Measurements from ENCODE around the gene ZNF784.

The ZNF784 gene

DNA sequence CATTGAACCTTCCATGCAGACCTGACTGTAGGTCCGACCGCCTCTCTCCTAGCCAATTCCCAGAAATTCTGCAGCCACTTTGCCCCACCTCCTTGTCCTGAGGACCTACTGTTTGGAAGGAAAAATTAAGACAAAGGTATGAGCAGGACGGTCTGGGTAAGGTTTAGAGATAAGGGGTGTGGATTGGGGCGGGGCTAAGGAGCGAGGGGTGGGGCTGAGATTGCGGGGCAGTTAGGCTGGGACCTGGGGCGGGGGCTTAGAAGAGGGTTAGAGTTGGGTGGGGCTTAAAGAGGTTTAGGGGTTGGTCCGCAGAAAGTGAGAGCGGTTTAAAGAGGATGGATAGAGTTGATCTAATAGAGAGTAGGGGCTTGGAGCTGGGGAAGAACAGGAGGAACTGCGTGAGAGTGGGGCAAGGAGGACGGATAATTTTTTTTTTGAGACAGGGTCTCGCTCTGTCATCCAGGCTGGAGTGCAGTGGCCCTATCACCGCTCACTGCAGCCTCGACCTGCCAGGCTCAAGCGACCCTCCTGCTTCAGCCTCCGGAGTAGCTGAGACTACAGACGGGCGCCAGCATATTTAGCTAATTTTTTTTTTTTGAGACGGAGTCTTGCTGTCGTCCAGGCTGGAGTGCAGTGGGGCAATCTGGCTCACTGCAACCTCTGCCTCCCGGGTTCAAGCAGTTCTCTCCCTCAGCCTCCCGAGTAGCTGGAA lies 20.6 kb downstream of the ZNF784 start:
- in situ Hi-C loops (cut with MboI; ENCODE audit: low sequenced_read_pairs): no loop called here

DNA sequence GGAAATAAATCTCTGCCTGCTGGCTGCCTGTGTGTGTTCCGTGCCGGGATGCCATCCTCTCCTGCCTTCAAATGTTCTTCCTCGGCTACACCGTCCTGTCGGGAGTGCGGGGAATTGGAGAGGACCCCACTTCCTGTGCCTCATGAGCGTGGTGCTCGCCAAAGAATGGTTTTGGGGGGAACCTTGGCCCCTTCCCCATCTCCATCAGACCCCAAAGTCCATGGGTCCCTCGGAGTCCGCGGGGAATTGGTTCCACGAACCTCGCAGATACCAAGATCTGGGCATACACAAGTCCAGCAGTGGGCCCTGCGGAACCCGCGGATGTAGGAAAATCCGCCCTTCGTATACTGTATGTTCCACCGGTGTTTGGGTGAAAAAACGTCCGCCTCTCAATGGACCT lies 21.3 kb downstream of the ZNF784 start:
- in situ Hi-C loops (cut with MboI; ENCODE audit: low sequenced_read_pairs): no loop called here

DNA sequence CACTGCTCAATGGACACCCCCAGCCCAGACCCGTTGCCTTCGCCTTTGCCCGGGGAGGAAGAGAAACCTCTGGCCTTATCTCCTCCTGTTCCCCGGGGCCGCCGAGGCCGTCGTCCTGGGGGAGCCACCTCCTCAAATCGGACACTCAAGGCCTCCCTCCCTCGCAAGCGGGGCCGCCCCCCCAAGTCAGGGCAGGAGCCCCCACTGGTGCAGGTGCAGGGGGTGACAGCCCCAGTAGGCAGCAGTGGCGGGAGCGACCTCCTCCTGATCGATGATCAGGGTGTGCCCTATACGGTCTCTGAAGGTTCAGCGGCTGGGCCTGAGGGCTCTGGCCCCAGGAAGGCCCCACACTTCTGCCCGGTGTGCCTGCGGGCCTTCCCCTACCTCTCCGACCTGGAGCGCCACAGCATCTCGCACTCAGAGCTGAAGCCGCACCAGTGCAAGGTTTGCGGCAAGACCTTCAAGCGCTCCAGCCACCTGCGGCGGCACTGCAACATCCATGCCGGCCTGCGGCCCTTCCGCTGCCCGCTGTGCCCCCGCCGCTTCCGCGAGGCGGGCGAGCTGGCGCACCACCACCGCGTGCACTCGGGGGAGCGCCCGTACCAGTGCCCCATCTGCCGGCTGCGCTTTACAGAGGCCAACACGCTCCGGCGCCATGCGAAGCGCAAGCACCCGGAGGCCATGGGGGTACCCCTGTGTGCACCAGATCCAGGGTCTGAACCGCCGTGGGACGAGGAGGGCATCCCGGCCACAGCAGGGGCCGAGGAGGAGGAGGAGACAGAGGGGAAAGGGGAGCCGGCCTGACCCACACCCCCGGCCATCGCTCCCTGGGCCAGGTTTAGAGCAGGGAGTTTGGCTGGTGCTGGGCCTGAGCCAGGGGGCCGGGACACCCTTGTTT lies 22.0 kb downstream of the ZNF784 start:
- in situ Hi-C loops (cut with MboI; ENCODE audit: low sequenced_read_pairs): no loop called here

DNA sequence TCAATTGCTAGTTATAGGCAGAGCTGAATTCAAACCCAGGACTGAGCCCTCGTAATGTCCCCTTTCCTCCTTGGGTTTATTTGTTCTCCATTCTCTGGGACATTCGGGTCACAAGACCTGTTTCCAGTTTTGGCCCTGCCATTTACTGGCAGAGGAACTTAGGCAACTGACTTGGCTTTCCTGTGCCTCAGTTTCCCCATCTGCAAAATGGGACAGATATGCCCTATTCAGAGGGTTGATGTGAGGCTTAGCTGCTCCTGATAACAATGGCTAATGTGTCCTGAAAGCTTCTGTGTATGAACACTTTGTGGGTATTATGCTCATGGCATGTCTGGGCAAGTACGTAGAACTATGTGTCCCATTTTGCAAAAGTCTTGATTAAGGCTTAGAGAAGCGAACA lies 23.3 kb downstream of the ZNF784 start:
- in situ Hi-C loops (cut with MboI; ENCODE audit: low sequenced_read_pairs): no loop called here

DNA sequence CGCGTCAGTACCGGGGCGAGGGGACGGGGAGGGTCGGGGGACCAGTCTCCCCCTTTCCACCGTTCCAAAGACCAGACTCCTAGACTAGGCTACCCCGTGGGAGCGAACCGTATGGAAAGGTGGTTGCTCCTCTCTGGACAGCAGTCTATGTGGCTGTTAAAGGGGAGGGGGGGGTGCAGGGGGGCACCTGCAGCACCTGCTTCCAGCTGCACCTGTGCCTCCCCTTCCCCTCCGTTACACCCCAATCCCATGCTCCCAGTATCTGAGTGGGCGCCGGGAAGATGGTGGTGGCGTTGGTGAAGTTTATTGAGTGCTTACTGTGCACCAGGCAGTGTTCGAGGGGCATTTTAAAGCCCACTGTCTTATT lies 23.7 kb downstream of the ZNF784 start:
- in situ Hi-C loops (cut with MboI; ENCODE audit: low sequenced_read_pairs): no loop called here

DNA sequence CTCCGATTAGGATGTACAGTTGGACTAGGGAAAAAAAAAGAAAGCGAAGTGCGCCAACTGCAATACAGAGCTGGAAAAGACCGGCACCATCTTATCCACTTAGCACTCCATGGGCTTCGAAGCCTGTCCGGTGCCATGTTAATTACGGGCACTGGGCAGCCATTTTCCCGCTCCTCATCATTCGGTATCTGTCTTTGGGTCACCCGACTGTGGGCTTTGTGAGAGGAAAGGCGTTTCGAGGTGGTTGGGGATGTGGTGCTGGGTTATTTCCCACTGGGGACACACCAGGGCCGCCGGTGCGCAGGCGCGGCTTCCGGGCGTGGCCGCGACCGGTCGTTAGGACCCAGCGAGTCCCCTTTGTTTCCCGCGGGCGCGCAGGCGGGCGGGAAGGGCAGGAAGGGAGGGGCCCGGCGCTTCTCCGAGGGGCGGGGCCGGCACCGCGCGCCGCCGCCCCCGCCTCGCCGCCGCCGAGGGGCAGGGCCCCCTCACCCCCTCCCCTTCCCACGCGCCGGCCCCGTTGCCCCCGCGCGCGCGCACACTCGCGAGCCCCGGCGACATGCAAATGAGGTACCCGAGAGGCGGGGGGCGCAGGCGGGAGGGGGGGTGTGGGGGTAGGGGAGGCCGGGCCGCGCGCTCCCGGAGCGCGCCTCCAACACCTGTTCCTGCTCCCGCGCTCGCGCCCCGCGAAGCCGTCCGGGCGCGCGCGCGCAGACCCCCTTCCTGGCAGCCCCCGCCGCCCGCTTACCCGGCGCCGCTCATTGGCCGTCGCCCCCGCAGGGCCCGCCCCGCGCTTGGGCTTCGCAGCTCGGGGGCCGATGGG lies 24.3 kb downstream of the ZNF784 start, which contains the start of gene ZNF524:
Gene ZNF524, plus strand, starts transcription at position 447 of the 820 bp plus-strand sequence. CDS start 1,825 bp downstream, outside the sequence.
- in situ Hi-C loops (cut with MboI; ENCODE audit: low sequenced_read_pairs): no loop called here

DNA sequence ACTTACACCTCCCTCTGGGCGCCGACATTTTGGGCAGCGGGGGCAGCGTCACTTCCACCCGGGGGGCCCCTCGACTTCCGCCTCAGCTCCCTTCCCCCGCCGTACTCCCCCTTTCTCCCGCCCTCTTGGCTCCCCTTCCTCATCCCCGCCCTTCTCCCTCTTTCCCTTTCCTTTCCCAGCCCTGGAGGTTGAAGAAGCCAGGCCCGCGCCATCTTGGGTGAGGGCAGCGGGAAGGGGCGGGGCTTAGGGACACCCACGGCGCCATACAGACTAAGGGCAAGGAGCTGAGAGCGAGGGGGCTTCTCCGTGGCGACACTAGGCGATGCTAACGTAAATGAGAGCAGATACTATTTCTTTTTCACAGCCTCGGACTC lies 24.9 kb downstream of the ZNF784 start, which contains the start of gene FIZ1:
Gene FIZ1, minus strand, starts transcription at position 50 of the 374 bp plus-strand sequence. CDS start 1,652 bp downstream, outside the sequence.
- in situ Hi-C loops (cut with MboI; ENCODE audit: low sequenced_read_pairs): no loop called here

DNA sequence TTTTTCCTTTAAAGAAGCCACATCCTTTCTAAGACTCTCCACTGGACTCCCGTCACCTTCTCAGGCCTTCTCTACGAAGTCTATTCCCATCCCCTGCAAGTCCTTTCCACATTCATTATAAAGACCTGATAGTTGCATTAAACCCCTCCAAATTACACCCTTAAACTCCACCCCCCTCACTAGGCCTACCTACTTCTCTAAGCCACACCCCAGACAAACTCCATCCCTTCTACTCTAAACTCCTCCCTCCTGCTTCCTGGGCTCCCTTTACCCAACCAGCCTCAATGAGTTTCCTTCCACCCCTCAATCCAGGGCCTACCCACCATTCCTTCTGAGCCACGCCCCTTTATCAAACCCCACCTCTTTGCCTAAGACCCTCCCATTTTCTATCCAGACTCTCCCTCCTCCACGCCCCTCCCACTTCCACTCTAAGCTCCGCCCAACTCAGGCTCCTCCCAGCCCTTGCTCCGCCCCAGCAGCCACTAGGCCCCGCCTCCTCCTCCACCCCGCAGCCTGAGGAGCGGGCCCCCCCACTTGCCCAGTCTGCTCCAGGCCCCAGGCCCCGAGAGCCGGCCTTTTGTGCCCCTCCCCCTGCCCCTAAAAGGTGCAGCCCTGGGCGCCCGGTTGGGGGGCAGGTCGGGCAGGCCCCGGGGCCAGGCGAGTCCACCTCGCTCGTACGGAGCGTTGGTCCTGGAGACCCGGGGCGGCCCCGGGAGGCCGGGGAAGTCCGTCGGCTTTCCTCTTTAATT lies 25.5 kb downstream of the ZNF784 start:
- in situ Hi-C loops (cut with MboI; ENCODE audit: low sequenced_read_pairs): no loop called here

DNA sequence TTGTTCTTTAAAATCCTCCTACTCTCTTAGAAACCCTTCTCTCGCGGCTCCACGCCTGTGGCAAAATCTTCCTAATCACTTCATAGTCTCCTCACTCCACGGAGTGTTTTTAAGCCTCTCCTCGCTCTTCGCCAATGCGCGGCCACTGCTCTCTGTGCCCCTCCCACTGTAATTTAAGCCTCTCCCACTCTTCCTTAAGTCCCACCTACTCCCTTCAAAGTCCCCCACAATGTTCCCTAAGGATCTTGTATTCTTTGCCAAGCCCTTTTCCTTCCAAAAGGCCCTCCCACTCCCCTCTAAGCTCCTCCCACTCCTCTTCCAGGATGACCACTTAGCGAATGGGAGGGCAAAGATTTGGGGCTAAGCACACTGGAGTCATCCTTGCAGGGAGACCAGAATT lies 26.3 kb downstream of the ZNF784 start:
- in situ Hi-C loops (cut with MboI; ENCODE audit: low sequenced_read_pairs): no loop called here

DNA sequence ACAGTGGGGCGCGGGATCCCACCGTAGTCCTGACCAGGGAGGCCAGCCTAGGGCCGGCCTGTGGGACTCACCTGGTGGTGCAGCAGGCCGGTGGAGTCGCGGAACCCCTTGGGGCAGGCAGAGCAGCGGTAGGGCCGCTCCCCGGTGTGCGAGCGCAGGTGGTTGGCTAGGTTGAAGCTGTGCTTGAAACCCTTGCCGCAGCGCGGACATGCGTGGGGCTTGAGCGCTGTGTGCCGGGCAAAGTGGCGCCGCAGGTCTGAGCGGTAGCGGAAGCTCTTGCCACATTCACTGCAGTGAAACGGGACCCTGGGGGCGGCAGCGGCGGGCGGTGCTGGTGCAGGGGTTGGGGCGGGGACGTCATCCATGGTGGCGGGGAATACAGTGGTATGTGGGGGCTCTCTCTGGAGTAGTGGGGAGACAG lies 26.9 kb downstream of the ZNF784 start:
- in situ Hi-C loops (cut with MboI; ENCODE audit: low sequenced_read_pairs): no loop called here

DNA sequence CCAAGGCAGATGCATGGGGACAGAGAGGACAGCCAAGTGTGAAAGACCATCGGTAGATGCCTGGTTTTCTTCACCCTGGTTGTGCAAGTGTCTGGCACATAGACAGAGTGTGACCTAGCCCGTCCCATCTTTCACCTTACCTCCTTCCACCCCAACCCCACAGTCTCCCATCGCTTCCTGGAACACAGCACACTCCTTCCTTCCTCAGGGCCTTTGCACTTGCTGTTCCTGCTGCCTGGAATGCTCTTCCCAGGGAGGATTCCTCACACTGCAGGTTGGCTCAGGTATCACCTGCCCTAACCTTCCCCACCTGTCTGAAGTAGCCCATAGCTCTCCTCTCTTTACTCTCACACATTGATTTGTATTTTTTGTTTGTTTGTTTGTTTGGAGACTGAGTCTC lies 28.1 kb downstream of the ZNF784 start:
- in situ Hi-C loops (cut with MboI; ENCODE audit: low sequenced_read_pairs): no loop called here

DNA sequence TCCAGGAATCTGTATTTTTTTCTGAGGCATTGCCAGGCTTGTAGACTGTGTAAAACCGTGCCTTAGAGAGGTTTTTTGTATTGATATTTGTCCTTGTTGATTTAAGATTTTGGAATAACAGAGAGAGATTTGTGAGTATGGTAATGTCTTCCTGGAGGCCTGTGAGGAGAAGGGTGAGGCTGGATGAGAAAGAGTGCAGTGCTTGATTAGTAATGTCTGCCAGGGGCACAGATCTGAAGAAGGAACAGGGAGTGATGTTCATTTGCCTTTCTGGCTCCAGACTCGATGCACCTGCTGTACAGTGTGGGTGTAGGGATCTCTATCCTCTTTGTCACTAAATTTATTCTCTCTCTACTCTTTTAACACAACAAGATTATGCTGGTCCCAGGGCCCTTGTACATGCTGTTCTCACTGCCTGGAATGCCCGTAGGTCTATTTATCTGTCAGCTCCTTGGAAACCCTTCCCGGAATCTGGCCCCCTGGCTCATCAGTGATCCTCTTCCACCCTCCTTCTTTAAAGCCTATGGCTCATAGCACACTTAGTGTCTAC lies 29.3 kb downstream of the ZNF784 start:
- in situ Hi-C loops (cut with MboI; ENCODE audit: low sequenced_read_pairs): no loop called here

DNA sequence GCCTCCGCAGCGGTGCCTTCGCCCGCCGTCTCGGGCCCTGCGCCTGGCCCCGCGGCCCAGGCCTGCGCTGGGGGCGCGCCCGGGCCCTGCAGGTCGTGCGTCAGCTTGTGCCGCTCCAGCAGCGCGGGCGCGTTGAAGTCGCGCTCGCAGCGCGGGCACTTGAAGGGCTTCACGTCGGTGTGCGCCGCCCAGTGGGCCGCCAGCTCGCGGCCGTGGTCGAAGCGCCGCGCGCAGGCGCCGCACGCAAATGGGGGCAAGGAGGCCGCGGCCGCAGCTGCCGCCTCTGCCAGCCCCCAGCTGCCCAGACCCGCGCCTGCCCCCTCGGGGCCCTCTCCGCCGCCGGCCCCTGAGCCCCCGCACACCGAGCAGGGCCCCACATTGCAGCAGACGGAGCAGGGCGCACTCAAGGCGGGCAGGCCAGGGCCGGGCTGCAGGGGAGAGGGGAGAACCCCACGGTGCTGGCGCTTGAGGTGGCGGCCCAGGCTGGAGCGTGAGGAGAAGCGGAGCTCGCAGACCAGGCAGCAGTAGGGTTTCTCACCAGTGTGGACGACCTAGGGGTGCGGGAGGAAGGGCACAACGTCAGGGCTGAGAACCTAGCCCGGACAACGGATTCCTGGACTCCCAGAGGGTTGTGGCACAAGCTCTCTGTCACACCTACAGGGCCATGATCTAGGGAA lies 31.1 kb downstream of the ZNF784 start:
- in situ Hi-C loops (cut with MboI; ENCODE audit: low sequenced_read_pairs): no loop called here

DNA sequence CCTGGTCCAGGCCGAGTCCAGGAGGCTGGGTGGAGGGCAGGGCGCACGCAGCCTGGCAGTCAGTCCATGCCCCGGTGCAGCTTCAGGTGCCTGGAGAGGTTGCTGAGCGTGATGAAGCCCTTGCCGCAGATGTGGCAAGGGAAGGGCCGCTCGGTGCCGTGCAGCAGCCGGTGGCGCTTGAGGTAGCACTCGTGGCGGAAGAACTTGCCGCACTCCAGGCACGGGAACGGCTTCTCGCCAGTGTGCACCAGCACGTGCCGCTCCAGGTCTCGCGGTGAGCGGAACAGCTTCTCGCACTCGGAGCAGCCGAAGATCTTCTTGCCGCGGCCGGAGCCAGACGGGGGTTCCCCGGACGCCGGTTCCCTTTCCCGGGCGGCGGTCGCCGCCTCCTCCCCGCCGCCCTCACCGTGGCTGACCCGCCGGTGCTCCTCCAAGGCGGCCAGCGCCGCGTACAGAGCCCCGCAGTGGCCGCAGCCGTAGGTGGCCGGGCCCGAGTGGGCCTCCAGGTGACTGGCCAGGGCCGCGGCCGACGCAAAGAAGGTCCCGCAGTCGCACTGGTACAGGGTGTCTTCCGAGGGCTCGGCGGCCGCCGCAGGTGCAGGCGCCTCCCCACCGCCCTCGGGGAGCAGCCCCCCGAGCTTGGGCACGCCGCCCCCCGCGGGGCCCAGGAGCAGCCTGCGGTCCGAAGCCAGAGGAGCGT lies 31.8 kb downstream of the ZNF784 start:
- in situ Hi-C loops (cut with MboI; ENCODE audit: low sequenced_read_pairs): no loop called here

DNA sequence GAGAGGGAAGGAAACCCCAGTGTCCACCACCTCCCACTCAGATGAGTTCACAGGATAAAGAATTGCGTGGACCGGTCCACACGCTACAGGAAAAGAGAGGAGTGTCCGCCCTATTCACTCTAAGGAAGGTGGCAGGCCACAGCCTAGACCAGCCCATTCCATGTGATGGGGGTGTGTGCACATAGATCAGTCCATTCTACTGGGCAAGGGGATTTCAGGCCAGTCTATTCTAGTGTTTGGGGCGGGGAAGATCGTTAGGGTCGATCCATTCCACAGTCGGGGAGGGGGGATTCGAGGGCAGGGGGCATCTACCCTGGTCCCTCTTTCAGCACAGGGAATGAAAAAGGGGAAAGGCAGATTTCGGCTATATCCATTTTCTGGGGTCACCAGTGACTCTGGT lies 32.8 kb downstream of the ZNF784 start:
- in situ Hi-C loops (cut with MboI; ENCODE audit: low sequenced_read_pairs): no loop called here

DNA sequence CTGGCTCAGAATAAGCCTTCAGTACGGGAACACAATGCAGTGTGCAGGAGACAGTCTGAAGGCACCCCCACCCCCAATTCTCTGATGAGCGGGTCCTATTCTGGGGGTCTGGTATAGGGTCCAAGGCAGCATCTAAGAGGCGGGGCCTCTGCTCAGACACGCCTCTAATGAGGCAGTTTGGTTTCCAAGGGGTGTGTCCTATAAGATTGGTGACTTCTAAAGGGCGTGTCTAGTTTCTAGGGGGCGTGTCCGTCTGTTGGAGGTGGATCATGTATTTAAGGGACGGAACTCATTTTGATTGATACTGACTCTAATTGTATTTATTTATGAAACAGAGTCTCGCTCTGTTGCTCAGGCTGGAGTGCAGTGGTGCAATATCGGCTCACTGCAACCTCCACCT lies 33.7 kb downstream of the ZNF784 start:
- in situ Hi-C loops (cut with MboI; ENCODE audit: low sequenced_read_pairs): no loop called here

DNA sequence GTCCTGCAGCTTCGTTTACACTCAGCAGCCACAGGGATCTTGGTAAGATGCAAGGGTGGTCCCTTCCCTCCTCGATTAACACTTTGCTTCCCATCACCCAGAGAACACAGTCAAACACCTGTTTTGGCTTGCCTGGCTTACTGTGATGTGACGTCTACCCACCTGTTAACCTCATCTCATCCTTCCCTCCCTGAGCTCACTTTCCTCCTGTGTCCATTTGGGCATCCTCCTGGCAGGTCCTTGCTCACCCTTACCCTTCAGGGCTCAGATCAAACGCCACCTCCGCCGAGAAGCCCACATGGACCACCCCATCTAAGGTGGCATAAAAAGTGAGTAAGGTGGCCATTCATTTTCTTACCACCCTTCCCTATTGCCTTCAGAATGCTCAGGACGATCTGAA lies 34.3 kb downstream of the ZNF784 start:
- in situ Hi-C loops (cut with MboI; ENCODE audit: low sequenced_read_pairs): no loop called here

DNA sequence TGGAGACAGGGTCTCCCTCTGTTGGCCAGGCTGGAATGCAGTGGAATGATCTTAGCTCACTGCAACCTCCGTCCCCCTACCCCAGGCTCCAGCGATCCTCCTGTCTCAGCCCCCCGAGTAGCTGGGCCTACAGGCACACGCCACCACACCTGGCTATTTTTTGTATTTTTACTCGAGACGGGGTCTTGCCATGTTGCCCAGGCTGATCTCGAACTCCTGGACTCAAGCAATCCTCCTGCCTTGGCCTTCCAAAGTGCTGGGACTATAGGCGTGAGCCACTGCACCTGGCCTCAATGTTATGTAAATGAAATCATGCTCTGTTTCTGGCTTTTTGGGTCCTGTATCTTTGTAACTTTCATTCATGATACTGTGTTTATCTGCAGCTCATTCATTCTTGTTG lies 35.6 kb downstream of the ZNF784 start:
- in situ Hi-C loops (cut with MboI; ENCODE audit: low sequenced_read_pairs): no loop called here

Measured in hTERT RPE-1 (cell line).